HG02678 (cell line): Measurements from ENCODE around the gene CGB7.
"Not testable (repeated sequence)": the region's sequence is repeated elsewhere in the genome, so short reads cannot be mapped to it uniquely, and the experiment has no call there.

ENCODE experiments used
- ATAC-seq: cut with Tn5 transposase; IDR thresholded peaks from one replicate; pipeline ENCODE4 v1.9.1; 2021; ENCODE audit warnings: mild to moderate bottlenecking, moderate library complexity; ENCODE audit not compliant: unreplicated experiment

CGB7 gene

DNA sequence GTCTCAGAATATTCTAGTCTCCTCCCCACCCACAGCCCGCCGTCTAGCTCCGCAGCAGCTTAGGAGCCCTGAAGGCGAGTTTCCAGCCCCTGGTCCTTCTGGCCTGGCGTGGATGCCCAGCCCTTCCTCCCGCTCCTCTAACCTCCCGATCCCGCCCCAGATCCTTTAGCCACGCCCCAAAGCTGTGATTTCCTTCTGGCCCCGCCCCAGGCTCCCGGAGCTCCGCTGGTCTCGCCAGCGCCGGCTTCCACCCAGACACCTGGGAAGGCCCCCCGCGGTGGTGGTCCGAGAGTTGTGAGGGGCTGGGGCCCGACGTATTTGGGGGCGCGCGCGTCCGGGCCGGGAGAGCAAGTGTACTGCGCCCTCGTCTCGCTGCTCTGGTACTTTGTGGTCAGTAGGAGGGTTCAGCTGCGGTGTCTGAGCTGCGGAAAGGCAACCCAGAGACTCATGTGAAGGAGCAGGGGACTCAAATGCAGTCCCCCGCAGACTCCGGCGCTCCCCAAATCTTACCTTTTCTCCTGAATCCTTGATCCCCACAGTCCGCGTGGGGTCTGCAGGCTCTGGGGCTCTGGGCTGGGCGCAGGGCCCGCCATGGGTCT is at the start of gene CGB7:
TSS of gene CGB7 (minus strand) at position 114 of the 599 bp plus-strand sequence. CDS start 2,374 bp downstream, outside the sequence.
- no peak for ATAC-seq

DNA sequence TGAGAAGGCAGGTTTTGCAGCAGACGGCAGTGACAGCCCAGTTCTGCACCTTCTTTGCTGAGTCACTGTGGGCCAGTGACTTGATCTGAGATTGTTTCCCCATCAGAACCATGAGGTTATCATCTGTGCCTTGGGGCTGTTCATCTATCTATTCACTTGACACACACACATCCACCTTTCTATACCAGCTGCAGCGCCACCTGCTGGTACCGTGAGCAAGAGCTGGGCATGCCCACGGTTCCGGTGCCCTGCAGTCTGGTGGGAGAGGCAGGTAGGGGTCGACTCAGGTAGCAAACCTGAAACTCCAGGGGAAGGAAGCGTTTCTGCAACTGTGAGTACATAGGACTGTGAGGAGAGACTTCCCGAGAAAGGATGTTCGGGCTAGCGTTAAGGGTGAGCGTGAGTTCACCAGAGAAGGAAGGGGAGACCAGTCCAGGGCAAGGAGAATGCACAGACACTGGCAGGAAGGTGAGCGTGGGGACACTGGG is 49.1 kb upstream of the CGB7 start:
- ATAC-seq, result no peak

DNA sequence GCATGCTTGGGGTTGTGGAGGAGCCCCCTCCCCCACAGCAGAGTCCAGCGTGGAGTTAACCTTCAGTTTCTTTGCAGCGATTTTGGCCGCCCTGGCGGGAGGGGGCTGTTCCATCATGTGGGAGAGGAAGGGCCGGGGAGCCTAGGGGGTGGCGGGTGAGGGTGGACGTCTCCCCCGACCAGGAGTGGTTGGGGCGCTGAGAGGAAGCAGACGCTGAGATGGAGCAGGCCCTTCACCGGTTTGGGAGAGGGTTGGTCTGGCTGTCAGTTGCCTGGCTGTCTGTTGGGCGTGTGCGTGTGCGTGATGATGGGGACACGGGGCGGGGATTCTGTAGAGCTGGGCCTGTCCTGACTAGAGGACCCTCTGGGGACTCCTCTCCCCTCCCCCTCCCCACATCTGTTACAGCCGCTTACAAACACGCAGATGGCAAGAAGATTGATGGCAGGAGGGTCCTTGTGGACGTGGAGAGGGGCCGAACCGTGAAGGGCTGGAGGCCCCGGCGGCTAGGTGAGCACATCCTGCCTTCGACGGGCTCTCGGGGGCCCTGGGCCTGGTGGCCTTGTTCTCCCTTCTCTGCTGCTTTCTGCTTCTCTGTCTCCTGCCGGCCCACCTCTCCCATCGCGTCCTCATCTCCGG is 46.8 kb upstream of the CGB7 start:
- no peak for ATAC-seq

- no peak for ATAC-seq
These were observed 46.0 kb upstream of the CGB7 start for GRCh38 chr19:49103331-49104085.

GRCh38 chr19:49102303-49102702 is 44.8 kb upstream of the CGB7 start:
- no peak for ATAC-seq

GRCh38 chr19:49101160-49101559 is 43.6 kb upstream of the CGB7 start:
- no peak for ATAC-seq

DNA sequence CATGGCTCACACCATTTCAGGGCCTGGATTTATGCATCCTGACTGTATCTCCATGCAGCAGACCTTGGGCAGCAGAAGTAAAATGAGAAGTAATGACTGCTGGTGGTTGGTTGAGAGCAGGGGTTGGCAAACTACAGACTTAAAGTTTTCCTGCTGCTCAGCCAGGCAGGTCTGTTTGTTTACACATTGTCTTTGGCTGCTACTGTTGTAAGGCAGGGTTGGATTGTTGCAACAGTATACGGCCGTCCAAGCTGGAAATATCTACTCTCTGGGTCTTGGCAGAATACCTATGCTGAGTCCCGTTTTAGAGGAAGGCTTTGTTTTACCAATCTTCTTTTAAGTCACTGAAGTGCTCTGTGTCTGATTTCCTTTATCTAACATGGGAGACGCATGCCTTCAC is 41.2 kb upstream of the CGB7 start:
- ATAC-seq, result no peak

GRCh38 chr19:49097453-49098288 is 40.1 kb upstream of the CGB7 start:
- no peak for ATAC-seq

DNA sequence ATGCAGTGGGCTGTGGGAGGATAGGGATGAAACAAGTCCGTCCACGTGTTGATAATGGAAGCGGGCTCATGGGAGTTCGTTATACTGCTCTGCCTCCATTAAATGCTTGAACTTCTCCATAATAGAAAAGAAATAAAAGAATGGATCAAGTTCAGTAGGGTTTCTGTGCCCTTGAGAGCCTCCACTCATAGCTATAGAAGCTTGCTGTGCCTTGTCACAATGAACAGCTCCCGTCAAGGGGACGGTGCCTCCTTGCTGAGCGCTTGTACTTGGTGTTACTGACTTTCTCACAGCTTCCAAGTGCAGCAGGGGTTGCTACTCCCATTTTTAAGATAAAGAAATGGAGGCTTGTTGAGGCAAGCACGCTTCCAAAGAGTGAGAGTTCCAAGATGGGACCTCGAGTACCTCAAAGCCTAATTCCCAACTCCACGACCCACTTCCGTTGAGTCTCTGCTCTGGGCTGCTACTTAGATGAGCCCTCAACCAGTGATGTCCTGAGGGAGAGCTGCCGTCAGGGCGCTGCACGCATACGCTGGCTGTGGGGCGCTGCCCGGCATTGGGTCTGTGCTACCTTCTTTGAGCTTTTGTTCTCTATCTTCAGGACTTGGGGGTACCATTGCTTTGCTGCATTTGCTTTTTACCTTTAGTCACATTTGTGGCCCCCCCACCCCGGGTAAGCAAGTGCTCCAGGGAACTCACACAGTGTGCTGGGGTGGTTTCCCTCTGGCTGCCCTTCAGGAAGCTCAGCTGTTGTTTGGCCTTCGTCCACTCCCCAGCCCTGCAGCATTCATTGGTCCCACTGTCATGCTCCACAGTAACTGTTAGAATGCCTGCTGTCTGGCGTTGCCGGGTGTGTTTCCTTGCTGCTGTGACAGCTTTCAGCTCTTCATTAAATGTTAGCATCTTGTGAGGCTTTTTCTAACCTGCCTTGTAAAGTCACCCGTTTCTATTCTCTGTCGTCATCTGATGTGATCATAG is 37.2 kb upstream of the CGB7 start:
- ATAC-seq, result no peak

- no peak for ATAC-seq
These were observed 35.1 kb upstream of the CGB7 start for GRCh38 chr19:49092686-49093085.

DNA sequence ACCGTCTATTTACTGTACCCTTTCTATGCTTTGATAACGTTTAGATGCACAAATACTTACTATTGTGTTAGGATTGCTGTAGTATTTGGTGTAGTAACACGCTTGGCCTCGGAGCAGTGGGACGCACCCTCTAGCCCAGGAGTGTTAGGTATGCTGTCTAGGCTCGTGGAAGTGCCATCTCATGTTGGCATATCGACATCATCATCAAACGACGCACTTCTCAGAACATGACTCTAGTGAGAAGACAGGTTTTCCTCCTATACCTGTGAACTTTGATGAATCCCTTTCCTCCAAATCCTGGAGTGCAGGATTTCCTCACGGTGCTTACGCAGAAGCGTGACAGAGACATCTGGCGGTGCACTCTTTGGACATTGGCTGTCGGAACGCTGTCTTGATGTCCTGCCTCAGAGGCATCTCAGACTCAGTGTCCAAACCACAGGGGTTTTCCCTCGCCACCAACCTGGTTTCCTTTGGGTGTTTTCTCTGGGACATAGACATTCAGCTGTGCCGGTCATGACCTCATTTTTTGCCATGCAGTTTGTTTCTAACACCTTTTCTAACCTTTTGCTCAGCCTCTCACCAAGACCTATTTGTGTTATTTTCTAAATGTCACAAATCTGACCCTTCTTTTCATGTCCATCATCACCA is 34.0 kb upstream of the CGB7 start:
- no peak for ATAC-seq

- no peak for ATAC-seq
These were observed 28.7 kb upstream of the CGB7 start for GRCh38 chr19:49086296-49086695.

DNA sequence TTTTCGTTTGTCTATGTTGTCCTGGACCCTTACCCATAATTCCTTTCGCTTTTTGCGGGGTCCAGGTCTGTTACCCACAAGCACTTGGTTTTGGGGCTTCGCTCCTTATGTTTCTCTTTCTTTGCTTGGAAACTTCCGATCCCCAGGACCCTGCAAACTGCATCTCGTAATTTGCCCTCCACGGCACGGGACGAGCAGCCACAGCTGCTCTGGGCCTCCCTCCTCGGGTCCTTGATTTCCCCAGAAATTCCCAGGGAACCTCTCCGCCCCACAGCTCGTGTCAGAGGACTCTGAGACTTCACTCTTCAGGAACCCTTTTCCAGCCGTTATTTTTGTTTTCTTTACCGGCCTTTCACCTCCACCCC is 28.3 kb upstream of the CGB7 start:
- ATAC-seq, result no peak

DNA sequence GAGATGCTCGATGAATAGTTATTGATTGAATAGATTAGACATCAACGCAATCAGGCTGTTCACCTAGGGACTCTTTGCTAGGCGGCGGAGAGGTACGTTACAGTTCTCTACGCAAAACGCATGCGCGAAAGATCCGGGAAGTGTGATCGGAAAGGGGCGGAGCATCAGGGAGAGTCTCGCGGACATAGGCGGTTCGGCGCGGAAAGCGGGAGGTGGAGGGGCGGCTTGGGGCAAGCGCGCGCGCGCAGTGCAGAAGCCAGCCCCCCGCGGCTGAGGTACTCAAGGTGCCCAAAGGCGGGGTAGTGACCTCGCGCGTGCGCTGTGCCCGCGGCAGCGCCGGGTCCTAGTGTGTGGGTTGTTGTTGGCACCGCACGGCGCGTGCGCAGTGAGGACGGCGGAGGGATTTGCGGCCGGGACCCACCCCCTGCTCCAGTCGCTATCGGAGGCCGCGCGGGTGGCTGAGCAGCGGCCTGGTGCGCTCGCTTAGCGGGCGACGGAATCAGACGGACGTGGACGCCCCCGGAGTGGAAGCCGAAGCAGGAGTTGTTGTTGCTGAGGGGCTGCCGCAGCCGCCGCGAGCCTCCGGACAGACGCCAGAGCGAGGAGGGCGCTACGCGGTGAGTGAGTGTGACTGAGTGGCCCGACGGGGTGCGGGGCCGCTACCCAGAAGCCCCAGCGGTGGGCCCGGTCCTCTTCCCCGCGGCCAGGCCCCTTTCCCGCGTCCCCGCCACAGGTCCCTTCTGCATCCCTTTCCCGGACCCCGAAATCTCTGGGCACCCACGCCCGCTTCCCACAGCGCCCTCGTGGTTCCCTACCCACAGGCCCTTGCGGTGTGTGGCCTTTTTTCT is 27.7 kb upstream of the CGB7 start, which contains the start of gene SNRNP70:
TSS of gene SNRNP70 (plus strand) at position 432 of the 848 bp plus-strand sequence. CDS start 964 bp downstream, outside the sequence.
- peak; percentile 92 for ATAC-seq

DNA sequence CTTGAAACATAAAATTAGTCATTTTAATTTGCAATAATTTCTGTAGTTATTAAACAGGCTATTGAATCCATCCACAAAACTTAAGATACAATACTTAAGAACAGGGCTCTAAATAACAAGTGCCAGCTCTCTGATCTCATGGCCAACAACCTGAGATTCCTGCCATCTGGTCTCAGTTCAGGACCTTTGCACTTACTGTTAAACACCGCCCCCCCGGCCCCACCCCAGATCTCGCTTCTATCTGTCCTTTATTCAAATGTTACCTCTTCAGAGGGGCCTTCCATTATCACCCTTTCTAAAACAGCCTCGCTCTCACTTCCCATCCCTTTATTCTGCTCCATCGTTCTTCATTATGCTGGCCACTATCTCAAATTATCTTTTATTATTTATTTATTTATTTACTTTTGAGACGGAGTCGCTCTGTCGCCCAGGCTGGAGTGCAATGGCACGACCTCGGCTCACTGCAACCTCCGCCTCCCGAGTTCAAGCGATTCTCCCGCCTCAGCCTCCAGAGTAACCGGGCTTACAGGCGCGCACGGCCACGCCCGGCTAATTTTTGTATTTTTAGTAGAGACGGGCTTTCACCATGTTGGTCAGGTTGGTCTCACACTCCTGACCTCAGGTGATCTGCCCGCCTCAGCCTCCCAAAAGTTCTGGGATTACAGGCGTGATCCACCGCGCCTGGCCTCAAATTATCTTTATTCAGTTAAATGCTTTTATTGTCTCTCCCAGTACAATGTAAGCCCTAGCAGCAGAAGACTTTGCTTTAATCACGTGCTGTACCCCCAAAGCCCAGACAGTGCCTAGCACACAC is 26.9 kb upstream of the CGB7 start:
- ATAC-seq, result no peak

DNA sequence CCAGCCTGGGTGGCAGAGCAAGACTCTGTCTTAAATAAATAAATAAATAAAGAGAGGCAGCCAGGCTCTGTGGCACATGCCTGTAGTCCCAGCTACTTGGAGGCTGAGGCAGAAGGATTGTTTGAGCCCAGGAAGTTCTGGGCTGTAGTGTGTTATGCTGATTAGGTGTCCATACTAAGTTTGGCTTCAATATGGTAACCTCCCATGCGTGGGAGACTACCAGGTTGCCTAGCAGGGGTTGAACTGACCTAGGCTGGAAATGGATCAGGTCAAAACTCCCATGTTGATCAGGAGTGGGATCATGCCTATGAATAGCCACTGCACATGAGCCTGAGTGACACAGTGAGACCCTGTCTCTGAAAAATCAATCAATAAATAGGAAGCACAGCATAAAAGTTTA is 23.7 kb upstream of the CGB7 start:
- ATAC-seq, result no peak

- no peak for ATAC-seq
These were observed 22.8 kb upstream of the CGB7 start for GRCh38 chr19:49080392-49080791.

DNA sequence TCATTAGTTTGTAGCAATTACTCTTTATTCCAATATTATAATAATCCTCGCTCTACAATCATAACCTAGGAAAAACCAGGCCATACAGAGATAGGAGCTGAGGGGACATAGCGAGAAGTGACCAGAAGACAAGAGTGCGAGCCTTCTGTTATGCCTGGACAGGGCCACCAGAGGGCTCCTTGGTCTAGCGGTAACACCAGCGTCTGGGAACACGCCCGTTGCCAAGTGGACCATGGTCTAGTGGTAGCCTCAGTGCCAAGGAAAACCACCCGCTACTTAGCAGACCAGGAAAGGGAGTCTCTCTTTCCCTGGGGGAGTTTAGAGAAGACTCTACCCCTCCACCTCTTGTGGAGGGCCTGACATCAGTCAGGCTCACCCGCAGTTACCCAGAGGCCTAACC is 17.3 kb upstream of the CGB7 start:
- ATAC-seq, result not testable (repeated sequence)
